Nephron progenitor cell (in vitro differentiated cells): ENCODE measurements around the gene GPR27.

Source experiments
- DNase-seq: peaks from one replicate; pipeline ENCODE4 v3.0.0; 2021
- H3K27ac Mint-ChIP-seq: 2 replicates; pipeline ENCODE4 v1.8.0; 2021; ENCODE audit warnings: mild to moderate bottlenecking, moderate library complexity, mixed read lengths
- H3K27me3 Mint-ChIP-seq: 2 replicates; pipeline ENCODE4 v1.8.0; 2021; ENCODE audit warnings: mild to moderate bottlenecking, low read depth, mixed read lengths; ENCODE audit not compliant: poor library complexity
- H3K36me3 Mint-ChIP-seq: 2 replicates; pipeline ENCODE4 v1.8.0; 2021; ENCODE audit warnings: low read depth, mixed read lengths
- H3K4me1 Mint-ChIP-seq: 2 replicates; pipeline ENCODE4 v1.8.0; 2021; ENCODE audit warnings: mixed read lengths
- H3K4me3 Mint-ChIP-seq: 2 replicates; pipeline ENCODE4 v1.8.0; 2021; ENCODE audit warnings: mild to moderate bottlenecking, moderate library complexity, mixed read lengths
- H3K9me3 Mint-ChIP-seq: 2 replicates; pipeline ENCODE4 v1.8.0; 2021; ENCODE audit warnings: mild to moderate bottlenecking, moderate library complexity, mixed read lengths
- TF ChIP-seq, protein P1 (sequence below): fragments of 200-600 bp; sonication (generic); IDR thresholded peaks from 2 replicates; pipeline ENCODE4 v1.5.0; 2021; ENCODE audit warnings: antibody characterized with exemption

GPR27 gene

DNA sequence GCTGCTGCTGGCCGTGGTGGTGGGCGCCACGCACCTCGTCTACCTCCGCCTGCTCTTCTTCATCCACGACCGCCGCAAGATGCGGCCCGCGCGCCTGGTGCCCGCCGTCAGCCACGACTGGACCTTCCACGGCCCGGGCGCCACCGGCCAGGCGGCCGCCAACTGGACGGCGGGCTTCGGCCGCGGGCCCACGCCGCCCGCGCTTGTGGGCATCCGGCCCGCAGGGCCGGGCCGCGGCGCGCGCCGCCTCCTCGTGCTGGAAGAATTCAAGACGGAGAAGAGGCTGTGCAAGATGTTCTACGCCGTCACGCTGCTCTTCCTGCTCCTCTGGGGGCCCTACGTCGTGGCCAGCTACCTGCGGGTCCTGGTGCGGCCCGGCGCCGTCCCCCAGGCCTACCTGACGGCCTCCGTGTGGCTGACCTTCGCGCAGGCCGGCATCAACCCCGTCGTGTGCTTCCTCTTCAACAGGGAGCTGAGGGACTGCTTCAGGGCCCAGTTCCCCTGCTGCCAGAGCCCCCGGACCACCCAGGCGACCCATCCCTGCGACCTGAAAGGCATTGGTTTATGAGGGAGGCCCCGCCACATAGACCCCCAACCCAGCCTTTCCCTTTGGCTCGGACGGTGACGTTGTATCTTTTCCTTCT is 1.1 kb downstream of the GPR27 start:
- peak overlapping the region; percentile 75 for H3K4me3 Mint-ChIP-seq
- H3K4me1 Mint-ChIP-seq = peaks cover 21% of the 10 kb centered on the region
- H3K36me3 Mint-ChIP-seq = peaks cover 9% of the 10 kb centered on the region
- no peak for DNase-seq
- H3K27me3 Mint-ChIP-seq = peaks cover 80% of the 10 kb centered on the region
- TF ChIP-seq, protein P1, sequence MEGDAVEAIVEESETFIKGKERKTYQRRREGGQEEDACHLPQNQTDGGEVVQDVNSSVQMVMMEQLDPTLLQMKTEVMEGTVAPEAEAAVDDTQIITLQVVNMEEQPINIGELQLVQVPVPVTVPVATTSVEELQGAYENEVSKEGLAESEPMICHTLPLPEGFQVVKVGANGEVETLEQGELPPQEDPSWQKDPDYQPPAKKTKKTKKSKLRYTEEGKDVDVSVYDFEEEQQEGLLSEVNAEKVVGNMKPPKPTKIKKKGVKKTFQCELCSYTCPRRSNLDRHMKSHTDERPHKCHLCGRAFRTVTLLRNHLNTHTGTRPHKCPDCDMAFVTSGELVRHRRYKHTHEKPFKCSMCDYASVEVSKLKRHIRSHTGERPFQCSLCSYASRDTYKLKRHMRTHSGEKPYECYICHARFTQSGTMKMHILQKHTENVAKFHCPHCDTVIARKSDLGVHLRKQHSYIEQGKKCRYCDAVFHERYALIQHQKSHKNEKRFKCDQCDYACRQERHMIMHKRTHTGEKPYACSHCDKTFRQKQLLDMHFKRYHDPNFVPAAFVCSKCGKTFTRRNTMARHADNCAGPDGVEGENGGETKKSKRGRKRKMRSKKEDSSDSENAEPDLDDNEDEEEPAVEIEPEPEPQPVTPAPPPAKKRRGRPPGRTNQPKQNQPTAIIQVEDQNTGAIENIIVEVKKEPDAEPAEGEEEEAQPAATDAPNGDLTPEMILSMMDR = no peak
- H3K27ac Mint-ChIP-seq = no peak overlapping the region
- H3K9me3 Mint-ChIP-seq = peaks cover 20% of the 10 kb centered on the region

DNA sequence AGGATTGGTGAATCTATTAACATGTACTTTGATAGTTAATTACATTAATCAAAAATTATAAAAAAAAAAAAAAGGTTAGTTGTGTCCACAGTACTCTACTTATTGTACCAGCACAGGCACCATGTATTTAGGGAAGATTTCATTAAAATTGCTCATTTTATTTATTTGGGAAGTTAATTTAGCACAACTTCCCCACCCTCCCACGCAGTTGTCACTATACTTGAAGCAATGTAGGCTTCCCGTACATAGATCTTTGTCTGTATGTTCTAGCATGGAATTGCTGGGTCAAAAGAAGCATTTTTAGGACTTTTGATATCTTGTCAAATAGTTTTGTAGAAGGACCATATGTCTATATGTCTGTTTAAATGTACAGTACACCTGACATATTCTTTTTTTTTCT is 4.4 kb downstream of the GPR27 start:
- Mint-ChIP-seq H3K4me1 (peaks cover 10% of the 10 kb centered on the region), H3K27ac (no peak overlapping the region), H3K4me3 (no peak overlapping the region), H3K9me3 (peaks cover 4% of the 10 kb centered on the region), H3K36me3 (peaks cover 9% of the 10 kb centered on the region), H3K27me3 (peaks cover 64% of the 10 kb centered on the region)
- TF ChIP-seq, protein P1 = no peak
- DNase-seq = no peak

DNA sequence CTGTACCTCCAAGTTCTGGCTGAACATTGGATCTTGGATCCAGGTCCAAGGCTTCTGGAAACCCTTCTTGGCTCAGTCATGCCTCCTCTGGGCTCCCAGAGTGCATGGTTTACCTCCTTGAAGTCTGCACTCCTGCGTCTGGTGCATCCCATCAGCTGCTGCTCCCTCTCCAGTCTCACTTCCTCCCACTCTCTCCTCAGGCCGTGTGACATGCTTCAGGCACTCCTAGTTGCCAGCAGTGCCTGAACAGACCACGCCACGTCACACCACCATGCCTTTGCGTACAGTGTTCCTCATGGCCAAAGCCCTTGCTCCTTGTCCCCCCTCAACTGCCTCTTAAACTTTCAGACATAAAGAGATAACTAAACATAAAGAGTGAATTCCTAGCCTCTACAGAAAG is 5.7 kb downstream of the GPR27 start:
- TF ChIP-seq, protein P1 = no peak
- Mint-ChIP-seq H3K4me1 (peaks cover 10% of the 10 kb centered on the region), H3K27ac (peak overlapping the region; percentile 64), H3K9me3 (peaks cover 4% of the 10 kb centered on the region), H3K4me3 (no peak overlapping the region), H3K36me3 (peaks cover 9% of the 10 kb centered on the region), H3K27me3 (peaks cover 65% of the 10 kb centered on the region)
- no peak for DNase-seq

DNA sequence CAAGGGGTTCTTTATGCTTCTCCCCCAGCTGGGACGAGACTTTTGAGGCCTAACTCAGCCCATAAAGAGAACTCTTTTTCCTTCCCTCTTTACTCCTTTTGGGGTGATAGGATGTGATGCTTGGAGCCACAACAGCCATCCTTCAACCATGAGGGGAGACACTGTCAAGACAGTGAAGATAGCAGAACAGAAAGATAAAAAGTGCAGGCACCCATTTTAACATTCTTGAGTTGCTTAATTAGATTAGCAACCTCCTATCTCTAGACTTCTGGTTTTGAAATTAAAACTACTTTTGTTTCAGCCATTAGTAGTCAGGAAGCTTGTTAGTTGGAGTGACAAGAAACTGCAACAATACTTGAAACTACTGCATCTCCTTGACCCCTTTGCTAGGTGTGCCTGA is 6.5 kb downstream of the GPR27 start:
- Mint-ChIP-seq H3K9me3 (peaks cover 3% of the 10 kb centered on the region), H3K4me1 (peaks cover 7% of the 10 kb centered on the region), H3K4me3 (no peak overlapping the region), H3K36me3 (peaks cover 7% of the 10 kb centered on the region), H3K27ac (no peak overlapping the region), H3K27me3 (peaks cover 64% of the 10 kb centered on the region)
- DNase-seq = no peak
- TF ChIP-seq, protein P1 = no peak

DNA sequence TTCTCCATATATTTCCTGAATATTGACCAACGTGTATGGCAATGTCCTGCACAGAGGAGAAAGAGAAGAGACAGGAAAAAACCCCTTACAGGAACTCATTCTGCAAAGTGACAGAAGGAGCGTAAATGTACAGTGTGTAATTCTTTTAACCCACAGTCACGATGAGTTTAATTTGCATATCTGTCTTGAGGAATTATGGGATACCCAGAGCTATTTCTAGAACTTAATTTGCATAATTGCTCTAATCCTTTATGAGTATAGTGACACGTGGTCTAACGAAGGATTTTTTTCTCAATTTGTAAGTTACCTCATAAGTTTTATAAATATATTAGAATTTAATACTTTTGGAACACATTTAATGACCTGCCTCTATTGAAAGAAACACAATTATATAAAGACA is 9.8 kb downstream of the GPR27 start:
- H3K36me3 Mint-ChIP-seq = no peaks in the 10 kb centered on the region
- no peak overlapping the region for H3K27ac Mint-ChIP-seq
- no peak overlapping the region for H3K4me3 Mint-ChIP-seq
- no peaks in the 10 kb centered on the region for H3K9me3 Mint-ChIP-seq
- TF ChIP-seq, protein P1 = no peak
- no peaks in the 10 kb centered on the region for H3K4me1 Mint-ChIP-seq
- H3K27me3 Mint-ChIP-seq = peaks cover 35% of the 10 kb centered on the region
- DNase-seq = no peak

DNA sequence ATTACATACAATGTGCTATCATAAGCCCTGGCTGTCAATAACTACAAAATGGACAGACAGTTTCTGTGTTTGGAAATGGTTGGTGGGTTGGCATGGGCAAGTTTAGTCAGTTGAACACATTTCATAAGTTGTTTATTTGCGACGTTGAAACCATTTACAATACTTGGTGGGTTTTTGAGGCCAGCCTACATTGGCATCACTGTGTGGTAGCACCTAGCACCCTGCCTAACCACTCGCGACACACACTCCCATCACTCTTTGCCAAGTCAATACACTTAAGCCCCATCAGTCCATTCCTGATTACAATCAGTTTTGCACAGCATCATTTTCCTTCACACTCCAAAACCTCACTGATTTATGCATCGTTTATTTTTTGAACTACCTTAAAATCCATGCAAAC is 17.5 kb downstream of the GPR27 start:
- no peaks in the 10 kb centered on the region for H3K9me3 Mint-ChIP-seq
- H3K4me1 Mint-ChIP-seq = peaks cover 5% of the 10 kb centered on the region
- H3K36me3 Mint-ChIP-seq = no peaks in the 10 kb centered on the region
- no peak overlapping the region for H3K27ac Mint-ChIP-seq
- DNase-seq = no peak
- TF ChIP-seq, protein P1 = no peak
- no peak overlapping the region for H3K4me3 Mint-ChIP-seq
- peaks cover 32% of the 10 kb centered on the region for H3K27me3 Mint-ChIP-seq
